Chondrocyte (in vitro differentiated cells): ENCODE measurements around the gene RPL4. TPM values are rescaled to one million over a fixed set of nuclear protein-coding genes. Genes with fewer than 3 reads are reported as not detected.

Source experiments
- DNase-seq: peaks from one replicate; pipeline ENCODE4 v3.0.0; 2021; ENCODE audit warnings: mixed read lengths, low spot score
- H3K27ac Mint-ChIP-seq: one replicate; pipeline ENCODE4 v1.8.0; 2021; ENCODE audit warnings: mild to moderate bottlenecking, moderate library complexity, mixed read lengths; ENCODE audit not compliant: unreplicated experiment
- H3K27me3 Mint-ChIP-seq: 2 replicates; pipeline ENCODE4 v1.8.0; 2021; ENCODE audit warnings: low read depth, mixed read lengths
- H3K36me3 Mint-ChIP-seq: 2 replicates; pipeline ENCODE4 v1.8.0; 2021; ENCODE audit warnings: low read depth, mixed read lengths
- H3K4me1 Mint-ChIP-seq: 2 replicates; pipeline ENCODE4 v1.8.0; 2021; ENCODE audit warnings: low read depth, mild to moderate bottlenecking, mixed read lengths
- H3K4me3 Mint-ChIP-seq: one replicate; pipeline ENCODE4 v1.8.0; 2021; ENCODE audit warnings: mild to moderate bottlenecking, moderate library complexity, mixed read lengths; ENCODE audit not compliant: unreplicated experiment
- H3K9me3 Mint-ChIP-seq: 2 replicates; pipeline ENCODE4 v1.8.0; 2021; ENCODE audit warnings: low read depth, mixed read lengths
- CTCF ChIP-seq: fragments of 200-600 bp; sonication (generic); IDR thresholded peaks from 2 replicates; pipeline ENCODE4 v1.5.0; 2021; ENCODE audit warnings: antibody characterized with exemption, mild to moderate bottlenecking, moderate library complexity
- microRNA-seq: library from miRNA; unstranded; fragments of <30 nt; microRNA quantifications from one replicate; pipeline ENCODE4 v1.2.0, GENCODE V29; 2020; ENCODE audit warnings: borderline number of aligned reads
- total RNA-seq: library from RNA; stranded (reverse); gene quantifications from 3 replicates; pipeline ENCODE4 v1.2.1, GENCODE V29; 2021

Gene RPL4
- total RNA-seq, 1 donor from 2014 or later = 1,774 TPM

DNA sequence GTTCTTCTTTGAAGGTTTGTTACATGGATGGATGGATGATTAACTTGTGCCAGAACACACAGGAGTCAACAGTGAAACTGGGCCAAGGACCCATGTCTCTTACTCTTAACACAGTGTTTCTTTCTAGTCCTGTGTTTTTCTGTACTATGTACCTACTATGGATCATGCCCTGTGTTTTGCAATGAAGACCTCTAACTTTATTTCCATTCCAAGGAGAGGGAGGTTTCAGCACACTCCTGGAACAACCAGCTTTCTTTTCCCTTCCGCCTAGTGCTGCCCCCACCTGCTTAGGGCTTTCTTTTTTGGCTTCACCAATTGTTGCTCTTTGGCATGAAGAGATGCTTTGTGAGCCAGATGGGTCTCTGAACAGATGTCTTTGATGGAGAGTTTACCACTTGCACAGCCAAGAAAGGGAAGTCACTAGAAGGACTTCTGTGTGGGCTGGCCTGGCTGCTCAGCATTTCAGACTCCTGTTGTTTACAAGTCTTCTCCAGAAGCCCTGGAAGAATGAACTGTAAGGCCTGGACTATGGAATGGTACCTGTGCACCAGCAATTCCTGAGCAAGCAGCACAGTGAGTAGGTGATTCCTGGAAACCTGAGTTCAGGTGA lies 51.6 kb downstream of the RPL4 start:
- Mint-ChIP-seq H3K4me1 (peaks cover 9% of the 10 kb centered on the region), H3K36me3 (peaks cover 7% of the 10 kb centered on the region), H3K27me3 (no peaks in the 10 kb centered on the region), H3K27ac (no peak overlapping the region), H3K9me3 (no peaks in the 10 kb centered on the region), H3K4me3 (no peak overlapping the region)
- DNase-seq = no peak
- no peak for TF ChIP-seq CTCF

DNA sequence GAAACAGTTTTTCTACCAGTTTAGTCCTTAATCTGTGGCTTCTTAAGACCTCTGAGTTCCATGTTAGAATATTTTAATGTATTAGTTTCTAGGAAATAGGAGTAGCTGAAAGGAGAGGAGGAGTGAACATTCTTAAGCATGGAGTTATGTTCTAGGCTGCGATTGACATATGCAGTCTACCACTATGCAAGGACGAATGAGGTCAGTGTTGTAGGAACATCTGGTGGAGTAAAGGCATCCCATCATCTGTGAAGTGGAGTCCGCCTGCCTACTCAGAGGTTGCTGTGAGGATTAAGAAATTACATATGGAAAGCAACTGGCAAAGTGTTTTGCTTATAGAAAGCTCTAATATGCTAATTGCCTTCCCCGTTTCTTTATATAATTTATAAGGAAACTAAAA lies 52.2 kb downstream of the RPL4 start:
- H3K36me3 Mint-ChIP-seq = peaks cover 8% of the 10 kb centered on the region
- no peaks in the 10 kb centered on the region for H3K9me3 Mint-ChIP-seq
- no peak for TF ChIP-seq CTCF
- no peak for DNase-seq
- H3K4me3 Mint-ChIP-seq = no peak overlapping the region
- H3K27me3 Mint-ChIP-seq = no peaks in the 10 kb centered on the region
- H3K4me1 Mint-ChIP-seq = peaks cover 9% of the 10 kb centered on the region
- no peak overlapping the region for H3K27ac Mint-ChIP-seq

Small RNA genes lying within 50 kb of the gene (microRNA-seq; reads per million reads assigned to microRNA genes)
- gene MIR4512 = not detected

Other genes with a start within 250 kb of the RPL4 start
- 18.6 to 26.1 TPM (median 18.9 TPM) in 3 replicates for gene DIS3L, start 211.3 kb downstream of the RPL4 start, total RNA-seq
- 6.3 to 11.9 TPM (median 8.2 TPM) in 3 replicates for gene TIPIN, start 148.2 kb downstream of the RPL4 start, total RNA-seq
- gene MAP2K1, start 117.9 kb downstream of the RPL4 start, total RNA-seq = 44.7 to 49.7 TPM (median 45.1 TPM) in 3 replicates
- gene SNAPC5, start 7.1 kb downstream of the RPL4 start, total RNA-seq = 13.9 to 27.7 TPM (median 15.0 TPM) in 3 replicates
- 10.0 to 17.5 TPM (median 11.0 TPM) in 3 replicates for gene ZWILCH, start 471 bp upstream of the RPL4 start, total RNA-seq
- gene LCTL, start 61.1 kb upstream of the RPL4 start, total RNA-seq = 0.31 to 0.50 TPM (median 0.31 TPM) in 3 replicates
- 5.2 to 29.0 TPM (median 6.6 TPM) in 3 replicates for gene SMAD6, start 197.4 kb upstream of the RPL4 start, total RNA-seq